Astrocyte (in vitro differentiated cells and primary cell): Measurements from ENCODE around the gene METTL24. TPM values are rescaled to one million over a fixed set of nuclear protein-coding genes. Genes with fewer than 3 reads are reported as not detected.

Experiments
- DNase-seq: peaks from one replicate; pipeline ENCODE4 v3.0.0-alpha.2; 2010; ENCODE audit warnings: low read depth
- FAIRE-seq: peaks from 2 replicates; lab custom pipeline; 2011; peaks lifted over from hg19 to GRCh38; lab: Jason Lieb, UNC
- H2AFZ ChIP-seq: 2 replicates; pipeline ENCODE4 v1.6.0; 2012; ENCODE audit warnings: low read depth, low read length, inconsistent platforms
- H3K27ac ChIP-seq: 2 replicates; pipeline ENCODE4 v1.5.1; 2011; ENCODE audit warnings: low read depth, low read length, inconsistent platforms
- H3K27me3 ChIP-seq: 2 replicates; pipeline ENCODE4 v1.6.0; 2011; ENCODE audit warnings: low read length, inconsistent platforms; ENCODE audit not compliant: insufficient read depth
- H3K36me3 ChIP-seq: 2 replicates; pipeline ENCODE4 v1.5.1; 2011; ENCODE audit warnings: low read length, inconsistent platforms; ENCODE audit not compliant: insufficient read depth
- H3K4me1 ChIP-seq: 2 replicates; pipeline ENCODE4 v1.5.1; 2011; ENCODE audit warnings: low read length, inconsistent platforms; ENCODE audit not compliant: insufficient read depth
- H3K4me2 ChIP-seq: 2 replicates; pipeline ENCODE4 v1.6.0; 2012; ENCODE audit warnings: low read length, inconsistent platforms
- H3K4me3 ChIP-seq: 2 replicates; pipeline ENCODE4 v1.5.1; 2011; ENCODE audit warnings: low read depth, mild to moderate bottlenecking, low read length, inconsistent platforms; ENCODE audit not compliant: insufficient read depth
- H3K79me2 ChIP-seq: 2 replicates; pipeline ENCODE4 v1.6.0; 2012; ENCODE audit warnings: mild to moderate bottlenecking, low read length, inconsistent platforms; ENCODE audit not compliant: insufficient read depth
- H3K9ac ChIP-seq: 2 replicates; pipeline ENCODE4 v1.6.0; 2012; ENCODE audit warnings: mild to moderate bottlenecking, low read length, inconsistent platforms
- H3K9me3 ChIP-seq: 2 replicates; pipeline ENCODE4 v1.5.1; 2012; ENCODE audit warnings: low read depth, mild to moderate bottlenecking, low read length, inconsistent platforms; ENCODE audit not compliant: insufficient read depth
- H4K20me1 ChIP-seq: 2 replicates; pipeline ENCODE4 v1.6.0; 2012; ENCODE audit warnings: low read length, inconsistent platforms; ENCODE audit not compliant: insufficient read depth
- H3K27ac Mint-ChIP-seq: one replicate; pipeline ENCODE4 v1.8.0; 2021; ENCODE audit warnings: mild to moderate bottlenecking, mixed read lengths; ENCODE audit not compliant: unreplicated experiment
- H3K27me3 Mint-ChIP-seq: one replicate; pipeline ENCODE4 v1.8.0; 2021; ENCODE audit warnings: low read depth, mixed read lengths; ENCODE audit not compliant: unreplicated experiment
- H3K36me3 Mint-ChIP-seq: one replicate; pipeline ENCODE4 v1.8.0; 2021; ENCODE audit warnings: low read depth, mixed read lengths; ENCODE audit not compliant: unreplicated experiment
- H3K4me1 Mint-ChIP-seq: one replicate; pipeline ENCODE4 v1.8.0; 2021; ENCODE audit warnings: low read depth, mixed read lengths; ENCODE audit not compliant: unreplicated experiment
- H3K4me3 Mint-ChIP-seq: one replicate; pipeline ENCODE4 v1.8.0; 2021; ENCODE audit warnings: mild to moderate bottlenecking, moderate library complexity, mixed read lengths; ENCODE audit not compliant: unreplicated experiment
- H3K9me3 Mint-ChIP-seq: one replicate; pipeline ENCODE4 v1.8.0; 2021; ENCODE audit warnings: mild to moderate bottlenecking, mixed read lengths; ENCODE audit not compliant: unreplicated experiment
- EZH2 ChIP-seq: IDR thresholded peaks from 2 replicates; pipeline ENCODE4 v1.6.1; 2012; ENCODE audit warnings: mild to moderate bottlenecking, low read length, inconsistent platforms; ENCODE audit not compliant: insufficient read depth
- total RNA-seq: library from RNA; stranded (reverse); gene quantifications from 2 replicates; pipeline ENCODE4 v1.2.1, GENCODE V29; 2021
- TF ChIP-seq, protein P1 (sequence below): IDR thresholded peaks from 2 replicates; pipeline ENCODE4 v1.5.1; 2011; ENCODE audit warnings: low read depth, mild to moderate bottlenecking, inconsistent platforms, low read length, moderate library complexity; ENCODE audit not compliant: insufficient read depth

Gene METTL24
- total RNA-seq, 1 donor from 2014 or later = 0.75 TPM

- TF ChIP-seq, protein P1, sequence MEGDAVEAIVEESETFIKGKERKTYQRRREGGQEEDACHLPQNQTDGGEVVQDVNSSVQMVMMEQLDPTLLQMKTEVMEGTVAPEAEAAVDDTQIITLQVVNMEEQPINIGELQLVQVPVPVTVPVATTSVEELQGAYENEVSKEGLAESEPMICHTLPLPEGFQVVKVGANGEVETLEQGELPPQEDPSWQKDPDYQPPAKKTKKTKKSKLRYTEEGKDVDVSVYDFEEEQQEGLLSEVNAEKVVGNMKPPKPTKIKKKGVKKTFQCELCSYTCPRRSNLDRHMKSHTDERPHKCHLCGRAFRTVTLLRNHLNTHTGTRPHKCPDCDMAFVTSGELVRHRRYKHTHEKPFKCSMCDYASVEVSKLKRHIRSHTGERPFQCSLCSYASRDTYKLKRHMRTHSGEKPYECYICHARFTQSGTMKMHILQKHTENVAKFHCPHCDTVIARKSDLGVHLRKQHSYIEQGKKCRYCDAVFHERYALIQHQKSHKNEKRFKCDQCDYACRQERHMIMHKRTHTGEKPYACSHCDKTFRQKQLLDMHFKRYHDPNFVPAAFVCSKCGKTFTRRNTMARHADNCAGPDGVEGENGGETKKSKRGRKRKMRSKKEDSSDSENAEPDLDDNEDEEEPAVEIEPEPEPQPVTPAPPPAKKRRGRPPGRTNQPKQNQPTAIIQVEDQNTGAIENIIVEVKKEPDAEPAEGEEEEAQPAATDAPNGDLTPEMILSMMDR = no peak
- no peak for TF ChIP-seq EZH2
- Histone ChIP-seq H3K4me3 (no peak overlapping the region), H3K79me2 (no peaks in the 10 kb centered on the region), H3K4me1 (no peaks in the 10 kb centered on the region), H3K9ac (no peak overlapping the region), H3K27ac (no peak overlapping the region), H3K9me3 (no peaks in the 10 kb centered on the region), H2AFZ (no peak overlapping the region), H3K4me2 (no peak overlapping the region), H3K36me3 (no peaks in the 10 kb centered on the region), H3K27me3 (peaks cover 56% of the 10 kb centered on the region), H4K20me1 (no peaks in the 10 kb centered on the region)
- H3K27ac Mint-ChIP-seq = no peak overlapping the region
- H3K4me1 Mint-ChIP-seq = peaks cover 3% of the 10 kb centered on the region
- H3K9me3 Mint-ChIP-seq = peaks cover 5% of the 10 kb centered on the region
- DNase-seq = no peak
- no peak overlapping the region for H3K4me3 Mint-ChIP-seq
- H3K36me3 Mint-ChIP-seq = no peaks in the 10 kb centered on the region
- H3K27me3 Mint-ChIP-seq = peaks cover 15% of the 10 kb centered on the region
- no peak for FAIRE-seq
These were observed 5.6 kb upstream of the METTL24 start for GRCh38 chr6:110363748-110364147.

DNA sequence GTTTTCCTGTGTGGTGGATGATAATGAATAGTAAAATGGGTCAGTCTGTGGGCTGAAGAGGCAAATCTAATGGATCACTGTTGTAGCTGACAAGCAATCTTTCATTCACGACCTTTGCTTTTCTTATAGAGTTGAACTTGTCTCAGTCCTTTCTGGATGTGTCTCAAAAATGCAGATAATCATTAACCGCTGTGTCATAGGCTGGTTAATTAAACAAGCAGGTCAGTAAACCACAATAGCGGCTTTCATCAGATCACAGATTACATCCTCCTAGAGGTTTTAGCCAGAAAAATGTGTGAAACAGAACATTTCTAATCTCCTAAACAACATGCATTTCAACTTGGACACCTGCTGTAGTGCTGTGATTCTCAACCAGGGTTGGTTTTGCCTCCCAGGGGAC, 2.5 kb upstream of the METTL24 start:
- Histone ChIP-seq H4K20me1 (no peaks in the 10 kb centered on the region), H3K4me3 (no peak overlapping the region), H3K27me3 (peaks cover 49% of the 10 kb centered on the region), H3K79me2 (no peaks in the 10 kb centered on the region), H3K4me1 (no peaks in the 10 kb centered on the region), H3K4me2 (no peak overlapping the region), H3K9me3 (no peaks in the 10 kb centered on the region), H2AFZ (no peak overlapping the region), H3K9ac (no peak overlapping the region), H3K36me3 (no peaks in the 10 kb centered on the region), H3K27ac (no peak overlapping the region)
- FAIRE-seq (no peak), DNase-seq (no peak)
- H3K36me3 Mint-ChIP-seq = no peaks in the 10 kb centered on the region
- H3K27ac Mint-ChIP-seq = no peak overlapping the region
- H3K27me3 Mint-ChIP-seq = peaks cover 31% of the 10 kb centered on the region
- H3K9me3 Mint-ChIP-seq = peaks cover 5% of the 10 kb centered on the region
- H3K4me1 Mint-ChIP-seq = peaks cover under 1% of the 10 kb centered on the region
- TF ChIP-seq EZH2 = no peak
- no peak overlapping the region for H3K4me3 Mint-ChIP-seq

GRCh38 chr6:110359556-110359955, 1.4 kb upstream of the METTL24 start:
- Histone ChIP-seq H3K4me2 (no peak overlapping the region), H3K9ac (no peak overlapping the region), H3K9me3 (no peaks in the 10 kb centered on the region), H3K36me3 (no peaks in the 10 kb centered on the region), H3K79me2 (no peaks in the 10 kb centered on the region), H3K4me3 (no peak overlapping the region), H3K27ac (no peak overlapping the region), H2AFZ (no peak overlapping the region), H3K27me3 (peaks cover 46% of the 10 kb centered on the region), H4K20me1 (no peaks in the 10 kb centered on the region), H3K4me1 (no peaks in the 10 kb centered on the region)
- Mint-ChIP-seq H3K27ac (peak overlapping the region; percentile 34), H3K4me3 (no peak overlapping the region), H3K9me3 (peaks cover 5% of the 10 kb centered on the region), H3K4me1 (peaks cover 7% of the 10 kb centered on the region), H3K27me3 (peaks cover 33% of the 10 kb centered on the region), H3K36me3 (no peaks in the 10 kb centered on the region)
- no peak for TF ChIP-seq EZH2
- TF ChIP-seq, protein P1 = no peak
- FAIRE-seq (no peak), DNase-seq (no peak)
